RCC 7860 (cell line): Measurements from ENCODE around the gene MYH1.

Experiments
- DNase-seq: peaks from one replicate; pipeline ENCODE4 v3.0.0-alpha.2; 2015; ENCODE audit warnings: low spot score
- FAIRE-seq: peaks from 2 replicates; lab custom pipeline; 2012; peaks lifted over from hg19 to GRCh38; lab: Jason Lieb, UNC

The MYH1 gene

GRCh38 chr17:10492004-10492403, 26.3 kb downstream of the MYH1 start:
- DNase-seq (no peak), FAIRE-seq (no peak)

DNA sequence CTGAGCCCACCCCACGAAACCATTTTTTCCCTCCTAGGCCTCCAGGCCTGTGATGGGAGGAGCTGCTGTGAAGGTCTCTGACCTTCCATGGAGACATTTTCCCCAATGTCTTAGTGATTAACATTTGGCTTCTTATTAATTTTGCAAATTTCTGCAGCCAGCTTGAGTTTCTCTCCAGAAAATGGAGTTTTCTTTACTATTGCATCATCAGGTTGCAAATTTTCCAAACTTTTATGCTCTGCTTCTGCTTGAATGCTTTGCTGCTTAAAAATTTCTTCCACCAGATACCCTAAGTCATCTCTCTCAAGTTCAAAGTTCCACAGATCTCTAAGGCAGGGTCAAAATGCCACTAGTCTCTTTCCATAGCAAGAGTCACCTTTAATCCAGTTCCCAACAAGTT, 36.1 kb downstream of the MYH1 start:
- no peak for DNase-seq
- FAIRE-seq: no peak

GRCh38 chr17:10477701-10478100, 40.6 kb downstream of the MYH1 start:
- FAIRE-seq: no peak

DNA sequence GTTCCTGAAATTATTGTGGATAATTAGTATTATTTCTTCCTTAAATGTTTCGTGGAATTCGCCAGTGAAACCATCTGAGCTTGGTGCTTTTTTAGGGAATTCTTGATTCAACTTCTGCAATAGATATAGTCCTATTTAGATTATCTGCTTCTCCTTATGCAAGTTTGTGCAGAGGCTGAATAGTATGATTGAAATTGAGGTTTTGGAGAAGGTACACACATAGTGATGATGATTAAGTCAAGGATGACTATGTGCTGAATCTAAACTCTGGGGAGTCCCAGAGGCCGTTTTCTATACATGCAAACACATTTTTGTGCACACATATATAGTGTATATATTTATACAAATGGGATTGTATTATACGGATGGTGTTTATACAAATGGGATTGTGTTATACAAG, 43.8 kb downstream of the MYH1 start:
- DNase-seq (no peak), FAIRE-seq (no peak)

More at GRCh38 chr17:10477701-10478100, 40.6 kb downstream of the MYH1 start:
- DNase-seq: no peak

GRCh38 chr17:10471858-10472257, 46.5 kb downstream of the MYH1 start:
- no peak for FAIRE-seq
- no peak for DNase-seq

GRCh38 chr17:10469459-10469858, 48.9 kb downstream of the MYH1 start, which contains the start of gene MYH4:
MYH4 (minus strand) TSS chr17:10469559; CDS start chr17:10466745, 2,814 bp downstream.
- DNase-seq (no peak), FAIRE-seq (no peak)

- FAIRE-seq (no peak), DNase-seq (no peak)
Measured at GRCh38 chr17:10463402-10463801, 54.9 kb downstream of the MYH1 start.

- FAIRE-seq (no peak), DNase-seq (no peak)
Measured at GRCh38 chr17:10460062-10460461, 58.3 kb downstream of the MYH1 start.

DNA sequence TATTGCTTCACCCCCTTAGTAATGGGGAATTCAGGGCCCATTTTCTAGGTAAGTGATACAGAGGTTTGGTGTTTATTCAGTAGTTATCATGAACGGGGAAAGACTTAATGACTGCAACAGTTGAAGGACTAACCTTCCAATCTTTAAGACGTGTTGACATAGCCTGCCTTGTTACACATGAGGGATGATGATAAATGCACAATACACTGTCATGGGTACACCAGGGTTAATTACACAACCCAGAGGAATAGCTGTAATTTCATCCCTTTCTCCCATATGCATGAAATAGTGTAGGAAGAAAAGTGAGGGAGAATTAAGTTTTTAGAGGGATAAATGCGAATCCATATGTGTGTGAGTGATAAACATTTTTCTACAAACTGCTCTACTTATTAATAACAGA, 59.6 kb downstream of the MYH1 start:
- no peak for FAIRE-seq

DNA sequence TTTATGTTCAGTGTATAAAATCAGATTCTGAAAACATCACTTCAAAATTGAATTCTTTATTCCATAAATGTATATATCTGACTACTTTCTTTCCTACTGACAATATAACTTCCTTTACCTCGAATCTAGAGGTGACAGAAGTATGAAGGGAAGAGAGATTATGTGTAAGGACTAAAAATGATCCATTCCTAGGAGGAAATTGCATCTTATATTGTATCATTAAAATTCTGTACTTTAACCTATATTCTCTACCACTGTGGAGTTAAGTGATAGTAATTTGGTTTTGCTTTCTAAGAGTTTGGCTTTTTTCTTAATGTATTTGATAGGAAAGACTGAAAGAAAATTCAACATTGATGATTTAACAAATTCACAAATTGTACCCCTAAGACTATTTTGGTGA, 60.4 kb downstream of the MYH1 start:
- DNase-seq (no peak), FAIRE-seq (no peak)

More for the DNA sequence above, 59.6 kb downstream of the MYH1 start:
- no peak for DNase-seq

- DNase-seq: no peak
- FAIRE-seq: no peak
Measured at GRCh38 chr17:10447026-10447931, 71.1 kb downstream of the MYH1 start.
